Stimulated activated CD4-positive, alpha-beta T cell treated with anti-CD3 and anti-CD28 coated beads, Interleukin-4, amount 100 ng/mL, for 24 hours (primary cell): Measurements from ENCODE around the gene CIT.
"Not testable (repeated sequence)": the region's sequence is repeated elsewhere in the genome, so short reads cannot be mapped to it uniquely, and the experiment has no call there.

Source experiments
- DNase-seq: peaks from one replicate; pipeline ENCODE4 v3.0.0-alpha.2; 2020

Gene CIT, protein sequence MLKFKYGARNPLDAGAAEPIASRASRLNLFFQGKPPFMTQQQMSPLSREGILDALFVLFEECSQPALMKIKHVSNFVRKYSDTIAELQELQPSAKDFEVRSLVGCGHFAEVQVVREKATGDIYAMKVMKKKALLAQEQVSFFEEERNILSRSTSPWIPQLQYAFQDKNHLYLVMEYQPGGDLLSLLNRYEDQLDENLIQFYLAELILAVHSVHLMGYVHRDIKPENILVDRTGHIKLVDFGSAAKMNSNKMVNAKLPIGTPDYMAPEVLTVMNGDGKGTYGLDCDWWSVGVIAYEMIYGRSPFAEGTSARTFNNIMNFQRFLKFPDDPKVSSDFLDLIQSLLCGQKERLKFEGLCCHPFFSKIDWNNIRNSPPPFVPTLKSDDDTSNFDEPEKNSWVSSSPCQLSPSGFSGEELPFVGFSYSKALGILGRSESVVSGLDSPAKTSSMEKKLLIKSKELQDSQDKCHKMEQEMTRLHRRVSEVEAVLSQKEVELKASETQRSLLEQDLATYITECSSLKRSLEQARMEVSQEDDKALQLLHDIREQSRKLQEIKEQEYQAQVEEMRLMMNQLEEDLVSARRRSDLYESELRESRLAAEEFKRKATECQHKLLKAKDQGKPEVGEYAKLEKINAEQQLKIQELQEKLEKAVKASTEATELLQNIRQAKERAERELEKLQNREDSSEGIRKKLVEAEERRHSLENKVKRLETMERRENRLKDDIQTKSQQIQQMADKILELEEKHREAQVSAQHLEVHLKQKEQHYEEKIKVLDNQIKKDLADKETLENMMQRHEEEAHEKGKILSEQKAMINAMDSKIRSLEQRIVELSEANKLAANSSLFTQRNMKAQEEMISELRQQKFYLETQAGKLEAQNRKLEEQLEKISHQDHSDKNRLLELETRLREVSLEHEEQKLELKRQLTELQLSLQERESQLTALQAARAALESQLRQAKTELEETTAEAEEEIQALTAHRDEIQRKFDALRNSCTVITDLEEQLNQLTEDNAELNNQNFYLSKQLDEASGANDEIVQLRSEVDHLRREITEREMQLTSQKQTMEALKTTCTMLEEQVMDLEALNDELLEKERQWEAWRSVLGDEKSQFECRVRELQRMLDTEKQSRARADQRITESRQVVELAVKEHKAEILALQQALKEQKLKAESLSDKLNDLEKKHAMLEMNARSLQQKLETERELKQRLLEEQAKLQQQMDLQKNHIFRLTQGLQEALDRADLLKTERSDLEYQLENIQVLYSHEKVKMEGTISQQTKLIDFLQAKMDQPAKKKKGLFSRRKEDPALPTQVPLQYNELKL (N-terminal part only)

DNA sequence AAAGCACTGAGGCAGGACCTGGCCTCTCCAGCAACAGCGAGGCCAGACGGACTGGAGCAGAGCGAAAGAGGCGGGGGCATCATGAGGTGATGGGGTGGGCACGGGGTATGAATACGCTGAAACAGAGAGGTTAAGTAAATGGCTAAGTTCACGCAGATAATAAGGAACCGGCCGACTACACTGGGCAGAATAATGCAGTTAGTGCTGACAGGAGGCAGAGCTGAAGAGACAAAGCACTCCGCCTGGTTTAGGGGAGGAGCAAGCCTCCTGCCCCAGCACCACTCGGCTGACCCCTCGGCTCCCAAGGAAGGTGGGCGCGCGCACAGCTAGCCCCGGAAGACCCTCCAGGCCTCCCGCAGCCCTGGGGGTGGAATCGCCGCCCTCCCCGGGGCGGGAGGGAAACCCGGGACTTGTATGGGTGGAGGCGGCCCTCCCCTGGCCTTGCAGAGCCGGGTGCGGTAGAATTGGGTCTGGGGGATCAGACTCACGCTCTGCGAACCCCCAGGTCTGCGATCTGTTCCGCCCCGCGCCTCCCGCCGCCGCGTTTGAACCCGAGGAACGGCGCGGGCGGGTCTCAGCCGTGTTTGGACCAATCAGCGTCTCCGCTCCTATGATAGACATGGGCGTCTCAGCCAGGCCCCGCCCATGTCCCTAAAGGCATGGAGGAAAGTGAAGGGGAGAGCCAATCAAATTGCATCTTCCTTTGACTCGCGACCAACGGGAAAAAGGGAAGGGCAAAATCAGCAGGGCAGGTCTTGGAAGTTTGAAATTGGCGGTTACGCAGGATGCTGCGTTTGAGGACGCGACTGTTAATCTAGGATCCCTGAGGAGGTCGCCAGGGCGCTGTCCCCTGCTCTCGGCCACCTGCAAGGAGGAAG is at the start of gene CIT:
CIT (minus strand) TSS at position 560 of the 878 bp plus-strand sequence. CDS start 1,152 bp downstream, outside the sequence.
- peak; percentile 87 for DNase-seq

DNA sequence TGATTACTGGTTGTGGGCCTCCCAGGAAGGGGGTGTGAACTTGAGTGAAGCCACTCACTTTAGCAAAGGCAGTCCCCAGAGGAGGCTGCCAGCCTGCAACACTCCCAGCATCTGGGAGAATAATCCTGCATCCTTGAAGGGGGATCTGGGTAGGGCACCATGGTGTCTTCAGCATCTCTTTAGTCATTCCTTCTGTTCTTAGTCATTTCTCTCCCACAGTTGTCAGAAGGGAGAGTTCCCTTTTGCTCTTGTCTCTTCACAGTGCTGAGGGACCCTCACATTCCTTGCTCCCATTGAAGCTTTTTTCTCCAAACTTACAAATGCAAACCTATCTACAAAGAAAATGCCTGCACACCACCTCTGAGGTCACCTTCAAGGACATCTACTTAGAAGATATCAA is 48.1 kb upstream of the CIT start:
- DNase-seq: no peak

DNA sequence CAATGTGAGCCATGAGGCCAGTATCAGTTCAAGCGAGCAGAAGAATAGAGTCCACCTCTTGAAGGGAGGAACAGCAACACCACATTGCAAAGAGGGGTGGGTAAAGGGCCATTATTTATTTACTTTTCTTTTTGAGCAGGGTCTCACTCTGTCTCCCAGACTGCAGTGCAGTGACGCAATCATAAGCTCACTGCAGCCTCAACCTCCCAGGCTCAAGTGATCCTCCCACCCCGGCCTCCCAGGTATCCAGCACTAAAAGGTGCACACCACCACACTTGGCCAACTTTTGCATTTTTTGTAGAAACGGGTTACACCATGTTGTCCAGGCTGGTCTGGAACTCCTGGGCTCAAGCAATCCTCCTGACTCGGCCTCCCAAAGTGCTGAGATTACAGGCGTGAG is 42.9 kb upstream of the CIT start:
- DNase-seq: no peak

DNA sequence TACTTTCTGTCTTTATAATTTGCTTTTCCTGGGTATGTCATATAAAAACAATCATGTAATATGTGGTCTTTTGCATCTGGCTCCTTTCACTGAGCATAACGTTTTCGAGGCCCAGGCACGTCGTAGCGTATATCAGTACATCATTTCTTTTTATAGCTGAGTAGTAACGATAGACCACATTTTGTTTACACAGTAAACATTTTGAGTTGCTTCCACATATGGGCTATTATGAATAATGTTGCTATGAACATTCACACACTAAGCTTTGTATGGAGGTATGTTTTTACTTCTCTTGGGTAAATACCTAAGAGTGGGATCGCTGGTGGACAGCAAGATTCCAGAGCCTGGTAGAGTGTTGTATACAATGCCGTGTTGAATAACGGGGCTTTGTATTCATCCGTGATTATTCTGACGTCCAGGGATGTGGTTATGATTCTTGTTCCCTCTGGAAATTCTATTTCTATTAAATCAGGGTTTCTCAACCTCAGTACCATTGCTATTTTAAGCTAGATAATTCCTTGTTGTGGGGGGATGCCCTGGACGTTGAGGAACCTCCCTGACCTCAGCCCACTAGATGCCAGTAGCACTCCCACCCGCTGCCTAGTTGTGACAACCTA is 38.9 kb upstream of the CIT start:
- DNase-seq: no peak

DNA sequence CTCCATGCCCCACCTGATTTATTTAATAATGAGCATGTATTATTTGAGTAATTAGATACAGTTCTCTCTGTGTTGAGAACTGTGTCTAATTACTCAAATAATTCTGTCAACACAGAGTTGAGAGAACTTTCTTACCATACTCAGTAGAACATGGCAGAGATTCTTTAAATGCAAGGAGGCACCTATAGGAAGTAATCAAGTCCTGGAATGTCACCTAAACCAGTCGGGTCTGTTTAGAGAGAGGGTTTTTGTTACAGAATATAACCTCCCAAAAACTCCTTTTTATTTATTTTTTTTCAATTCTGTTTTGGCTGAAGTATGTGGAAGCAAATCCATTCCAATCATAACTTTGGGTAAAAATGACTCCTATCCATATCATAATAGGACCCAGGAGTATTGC is 37.5 kb upstream of the CIT start:
- DNase-seq: no peak

DNA sequence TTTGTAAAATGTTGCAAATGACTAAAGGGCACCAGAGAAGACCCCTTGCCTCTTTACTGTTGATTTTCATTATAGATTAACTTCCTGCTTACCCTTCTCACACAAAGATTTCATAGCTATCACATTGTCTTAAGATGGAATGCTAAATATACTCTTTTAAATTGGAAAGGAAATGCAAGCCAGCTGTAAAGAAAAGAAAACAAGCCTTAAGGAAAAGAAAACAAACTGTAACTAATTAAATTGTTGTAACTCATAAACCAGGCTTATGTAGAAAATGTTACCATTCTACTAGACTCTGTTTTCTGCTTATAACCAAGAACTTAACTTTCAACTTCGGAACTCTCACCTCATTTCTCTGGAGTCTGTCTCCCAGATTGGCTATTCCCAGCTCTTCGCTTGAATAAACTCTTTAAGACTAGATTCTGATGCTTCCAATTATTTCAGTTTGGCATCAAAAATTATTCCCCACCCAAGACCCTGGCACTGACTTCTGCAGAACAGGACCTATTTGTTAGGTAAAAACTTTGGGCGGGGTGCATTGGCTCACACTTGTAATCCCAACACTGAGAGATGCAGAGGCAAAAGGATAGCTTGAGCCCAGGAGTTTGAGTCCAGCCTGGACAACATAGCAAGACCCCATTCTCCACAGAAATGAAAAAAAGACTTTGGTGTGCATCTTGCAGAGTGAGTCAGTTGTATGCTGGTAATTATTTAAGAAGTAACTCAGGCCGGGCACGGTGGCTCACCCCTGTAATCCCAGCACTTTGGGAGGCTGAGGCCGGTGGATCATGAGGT is 36.6 kb upstream of the CIT start:
- DNase-seq: no peak

DNA sequence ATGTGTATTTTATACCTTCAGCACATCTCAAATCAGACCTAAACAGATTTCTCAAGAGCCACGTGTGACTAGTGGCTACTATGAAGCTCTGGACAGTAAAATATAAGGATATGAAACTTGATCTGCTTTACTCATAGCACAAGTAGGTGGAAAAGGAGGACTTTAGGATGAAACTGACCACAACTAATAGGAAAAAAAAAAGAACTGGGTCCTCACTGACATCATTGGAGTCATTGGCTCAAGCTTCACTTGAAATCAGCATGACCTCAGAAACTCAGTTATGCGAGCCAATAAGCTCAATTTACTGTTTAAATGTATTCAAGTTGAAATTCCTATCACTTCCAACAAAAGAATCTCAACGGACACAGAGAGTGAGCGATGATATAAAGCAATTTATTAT is 34.1 kb upstream of the CIT start:
- DNase-seq: no peak

DNA sequence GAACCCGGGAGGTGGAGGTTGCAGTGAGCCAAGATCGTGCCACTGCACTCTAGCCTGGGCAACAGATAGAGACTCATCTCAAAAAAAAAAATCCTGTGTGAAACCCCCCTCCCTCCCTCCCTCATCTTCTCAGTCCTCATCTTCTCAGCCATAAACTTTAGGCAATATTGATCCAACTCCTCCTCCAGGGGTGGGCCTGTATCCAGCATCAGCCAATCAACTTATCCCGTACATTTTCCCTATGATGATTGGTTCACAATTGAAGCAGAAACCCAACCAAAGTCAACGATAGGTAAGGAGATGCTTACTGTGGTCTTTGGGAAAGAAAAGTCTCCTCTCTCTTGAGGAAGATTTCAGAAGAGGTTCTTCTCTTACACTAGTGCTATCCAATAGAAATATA is 33.5 kb upstream of the CIT start:
- DNase-seq: no peak

DNA sequence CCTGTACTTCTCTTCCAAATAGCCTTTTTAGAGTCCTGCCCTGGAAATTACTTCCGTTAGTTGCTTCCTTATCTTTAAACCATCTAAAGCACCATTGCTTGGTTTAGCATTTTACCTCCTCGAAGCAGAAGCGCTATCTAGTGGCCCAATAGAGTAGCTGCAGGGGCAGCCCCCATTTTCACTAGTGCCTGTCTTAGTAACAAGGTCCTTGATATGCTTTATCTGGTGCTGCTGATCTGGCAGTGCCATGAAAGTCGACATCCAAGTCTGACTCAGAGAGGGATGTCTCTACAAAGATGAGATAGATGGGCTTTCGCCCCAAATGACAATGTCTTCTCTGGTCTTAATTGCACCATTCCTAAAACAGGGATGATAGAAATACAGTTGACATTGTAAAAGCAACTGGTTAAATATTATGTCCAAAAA is 25.0 kb upstream of the CIT start:
- peak; percentile 77 for DNase-seq

DNA sequence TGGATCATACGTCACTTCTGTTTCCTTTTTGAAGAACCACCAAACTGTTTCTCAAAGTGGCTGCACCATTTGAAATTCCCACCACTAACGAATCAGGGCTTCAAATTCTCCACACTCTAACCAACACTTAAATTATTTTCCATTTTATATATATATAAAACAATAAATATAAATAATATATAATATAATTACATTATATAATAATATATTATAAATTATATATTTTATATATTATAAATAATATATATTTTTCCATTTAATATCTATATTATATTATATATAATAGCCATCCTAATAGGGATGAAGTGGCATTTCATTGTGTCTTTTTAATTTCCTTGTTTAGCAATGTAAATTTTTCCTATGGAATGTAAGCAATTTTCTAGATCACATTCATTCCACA is 24.6 kb upstream of the CIT start:
- no peak for DNase-seq

DNA sequence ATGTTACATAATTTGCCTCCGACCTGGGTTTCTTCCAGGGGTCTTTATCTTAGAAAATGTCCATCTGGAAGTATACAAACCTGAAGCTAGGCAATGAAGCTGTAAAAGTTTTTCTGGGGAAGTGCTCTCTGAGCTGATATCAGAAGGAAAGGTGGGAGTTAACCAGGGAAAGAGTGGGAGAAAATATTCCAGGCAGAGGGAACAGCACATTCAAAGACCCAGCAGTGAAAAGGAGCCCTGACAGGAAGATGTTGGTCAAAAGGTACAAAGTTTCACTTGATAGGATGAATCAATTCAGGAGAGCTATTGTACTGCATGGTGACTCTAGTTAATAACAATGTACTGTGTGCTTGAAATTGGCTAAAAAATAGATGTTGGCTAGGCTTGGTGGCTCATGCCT is 17.8 kb upstream of the CIT start:
- no peak for DNase-seq

DNA sequence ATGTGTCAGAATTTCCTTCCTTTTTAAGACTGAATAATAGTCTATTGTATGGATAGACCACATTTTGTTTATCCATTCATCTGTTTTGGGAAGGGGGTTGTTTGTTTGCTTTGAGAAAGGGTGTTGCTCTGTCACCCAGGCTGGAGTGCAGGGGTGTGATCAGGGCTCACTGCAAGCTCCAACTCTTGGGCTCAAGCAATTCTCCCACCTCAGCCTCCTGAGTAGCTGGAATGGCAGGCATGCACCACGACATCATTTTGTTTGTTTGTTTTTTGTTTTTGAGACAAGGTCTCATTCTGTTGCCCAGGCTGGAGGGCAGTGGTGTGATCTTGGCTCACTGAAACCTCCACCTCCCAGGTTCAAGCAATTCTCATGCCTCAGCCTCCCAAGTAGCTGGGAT is 15.5 kb upstream of the CIT start:
- DNase-seq: not testable (repeated sequence)

DNA sequence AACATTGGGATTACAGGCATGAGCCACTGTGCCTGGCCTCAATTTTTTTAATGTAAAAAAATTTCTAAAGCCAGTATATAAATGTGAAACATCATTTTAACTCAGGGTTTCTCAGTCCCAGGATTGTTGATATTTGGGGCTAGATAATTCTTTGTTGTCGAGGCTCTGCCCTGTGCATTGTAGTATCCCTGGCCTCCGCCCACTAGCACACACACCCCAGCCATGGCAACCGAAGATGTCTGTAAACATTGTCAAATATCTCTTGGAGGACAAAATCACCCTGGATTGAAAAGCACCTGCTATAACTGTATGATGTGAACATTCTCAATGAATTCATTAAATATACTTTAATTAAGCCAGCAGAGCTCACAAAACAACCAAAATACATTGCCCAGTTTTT is 8.4 kb upstream of the CIT start:
- no peak for DNase-seq

DNA sequence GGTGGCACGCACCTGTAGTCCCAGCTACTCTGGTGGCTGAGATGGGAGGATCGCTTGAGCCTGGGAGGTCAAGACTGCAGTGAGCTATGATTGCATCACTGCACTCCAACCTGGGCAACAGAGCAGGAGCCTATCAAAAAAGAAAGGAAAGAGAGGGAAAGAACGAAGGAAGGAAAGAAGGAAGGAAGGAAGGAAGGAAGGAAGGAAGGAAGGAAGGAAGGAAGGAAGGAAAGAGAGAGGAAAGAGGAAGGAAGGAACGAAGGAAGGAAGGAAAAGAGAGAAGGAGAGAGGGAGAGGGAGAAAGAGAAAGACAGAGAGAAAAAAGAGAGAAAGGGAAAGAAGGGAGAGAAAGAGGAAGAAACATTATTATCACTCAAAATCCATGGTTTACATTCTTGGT is 6.7 kb upstream of the CIT start:
- not testable (repeated sequence) for DNase-seq

DNA sequence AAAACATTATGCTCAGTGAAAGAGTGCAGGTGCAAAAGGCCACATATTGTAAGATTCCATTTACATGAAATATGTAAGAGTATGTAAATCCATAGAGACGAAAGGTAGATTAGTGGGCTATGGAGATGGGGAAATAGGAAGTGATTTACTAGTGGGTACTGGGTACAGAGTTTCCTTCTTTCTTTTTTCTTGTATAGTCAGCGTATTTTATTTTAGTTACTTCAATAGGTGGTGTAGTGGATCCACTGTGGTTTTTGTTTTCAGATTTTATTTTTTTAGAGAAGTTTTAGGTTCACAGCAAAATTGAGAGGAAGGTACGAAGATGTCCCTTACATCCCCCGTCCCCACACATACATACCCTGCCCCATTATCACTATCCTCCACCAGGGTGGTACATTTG is 6.1 kb upstream of the CIT start:
- DNase-seq: no peak

DNA sequence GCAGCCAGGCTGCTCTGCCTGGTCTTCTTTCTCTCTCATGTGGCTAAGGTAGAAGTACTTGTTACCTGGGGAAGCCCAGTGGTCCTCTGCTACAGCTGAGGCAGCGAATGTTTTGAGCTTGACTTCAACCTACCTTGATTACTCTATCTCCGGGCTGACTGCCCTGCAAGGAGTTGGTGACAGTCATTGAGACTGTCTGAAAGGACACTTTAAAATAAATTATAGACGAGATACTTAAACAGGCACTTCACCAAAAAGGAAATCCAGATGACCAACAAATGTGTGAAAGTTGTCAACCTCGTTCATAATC is 474 bp upstream of the CIT start:
- no peak for DNase-seq

DNA sequence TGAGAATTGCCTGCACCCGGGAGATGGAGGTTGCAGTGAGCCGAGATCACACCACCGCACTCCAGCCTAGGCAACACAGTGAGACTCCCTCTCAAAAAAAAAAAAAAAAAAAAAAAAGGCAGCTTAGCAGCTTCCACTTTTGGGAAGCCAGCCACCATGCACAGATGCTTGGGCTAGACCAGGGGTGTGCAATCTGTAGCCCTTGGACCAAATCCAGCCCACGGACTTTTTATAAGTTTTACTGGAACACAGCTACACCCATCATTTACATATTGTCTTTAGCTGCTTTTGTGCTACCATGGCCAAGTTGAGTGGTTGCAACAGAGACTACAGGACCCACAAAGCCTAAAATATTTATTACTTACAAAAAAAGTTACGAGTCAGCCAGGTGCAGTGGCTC is 6.7 kb downstream of the CIT start:
- no peak for DNase-seq

DNA sequence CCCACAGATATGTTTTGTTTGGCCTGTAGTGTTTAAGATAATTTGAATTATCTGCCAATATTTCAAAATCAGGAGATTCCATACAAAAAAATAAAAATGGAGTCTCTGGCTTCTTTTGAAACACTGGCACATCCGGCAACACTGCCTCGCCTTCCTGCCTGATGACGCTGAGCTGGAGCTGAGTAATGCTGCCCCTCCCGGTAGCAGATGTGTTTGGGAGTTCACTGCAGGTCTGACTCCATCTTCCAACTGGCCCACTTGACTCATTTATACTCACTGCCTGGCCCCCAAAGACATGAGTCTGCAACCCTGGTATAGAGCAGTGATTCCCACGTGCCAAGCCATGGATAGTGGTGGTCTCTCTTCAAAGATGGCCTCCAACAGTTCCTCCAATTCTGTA is 7.4 kb downstream of the CIT start:
- DNase-seq: no peak

DNA sequence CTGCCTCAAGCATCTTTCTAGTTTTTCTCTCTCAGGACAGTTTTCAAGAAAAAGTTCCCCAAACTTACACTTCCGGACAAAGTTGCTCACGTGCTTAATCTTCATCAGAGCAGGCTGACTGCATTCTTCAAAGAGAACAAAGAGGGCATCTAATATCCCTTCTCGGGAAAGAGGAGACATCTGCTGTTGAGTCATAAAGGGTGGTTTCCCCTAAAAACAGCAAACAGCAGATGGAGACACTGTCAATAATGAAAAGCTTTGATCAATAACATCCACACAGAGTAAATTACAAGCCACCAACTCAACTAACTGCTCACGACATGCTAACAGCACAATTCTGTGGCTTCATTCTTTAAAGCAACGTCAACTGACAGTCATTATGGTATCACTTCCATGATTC is 8.1 kb downstream of the CIT start:
- DNase-seq: no peak

DNA sequence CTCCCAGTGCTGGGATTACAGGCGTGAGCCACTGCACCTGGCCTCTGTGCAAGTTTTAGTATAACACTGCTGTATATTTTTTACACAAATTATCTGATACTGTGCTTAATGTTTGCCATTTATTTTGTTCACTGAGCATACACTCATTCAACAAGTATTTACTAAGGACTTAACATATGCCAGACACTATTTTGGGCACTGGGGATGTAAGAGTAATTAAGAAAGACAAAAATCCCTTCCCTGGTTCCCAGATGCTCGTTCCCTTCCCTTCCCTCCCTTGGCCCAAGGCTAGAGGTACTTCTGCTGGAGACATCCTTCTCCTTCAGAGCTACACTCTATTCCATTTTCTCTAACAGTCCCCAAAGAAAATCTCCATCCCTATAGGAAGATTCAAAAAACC is 12.5 kb downstream of the CIT start:
- DNase-seq: no peak

DNA sequence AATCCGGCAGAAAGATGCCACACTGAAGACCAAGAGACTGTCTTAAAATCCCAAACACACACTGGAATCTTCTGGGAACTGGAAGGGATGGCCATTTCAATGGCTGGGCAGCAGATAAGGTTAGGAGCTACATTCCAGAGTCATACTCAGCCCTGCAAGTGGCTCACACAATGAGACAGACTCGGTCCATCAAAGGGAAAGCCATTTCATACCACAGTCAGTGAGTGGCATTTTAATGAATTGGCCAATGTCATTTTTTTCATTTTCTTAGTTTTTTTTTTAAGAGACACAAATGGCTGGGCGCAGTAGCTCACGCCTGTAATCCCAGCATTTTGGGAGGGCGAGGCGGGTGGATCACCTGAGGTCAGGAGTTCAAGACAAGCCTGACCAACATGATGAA is 17.9 kb downstream of the CIT start:
- DNase-seq: no peak
